Measurements from ENCODE around the gene CD28.

CD28 gene

GRCh38 chr2:203706403-203706802 is at the start of gene CD28:
TSS of gene CD28 (plus strand) at chr2:203706639. CDS start at chr2:203706697, 58 bp downstream.
- DNase-seq, result peak; percentile 50 to 72 (median 66)

- no peak for DNase-seq
These were observed 46.9 kb upstream of the CD28 start for GRCh38 chr2:203659331-203660049.

GRCh38 chr2:203660465-203660864 is 46.0 kb upstream of the CD28 start:
- DNase-seq, result no peak

GRCh38 chr2:203661279-203661908 is 45.0 kb upstream of the CD28 start:
- no peak for DNase-seq

- DNase-seq, result no peak
These were observed 44.0 kb upstream of the CD28 start for GRCh38 chr2:203662487-203662886.

- no peak for DNase-seq
These were observed 43.5 kb upstream of the CD28 start for GRCh38 chr2:203662951-203663350.

GRCh38 chr2:203664029-203664755 is 42.2 kb upstream of the CD28 start:
- DNase-seq, result no peak

GRCh38 chr2:203667838-203668237 is 38.6 kb upstream of the CD28 start:
- no peak for DNase-seq

- DNase-seq, result no peak
These were observed 36.6 kb upstream of the CD28 start for GRCh38 chr2:203669820-203670219.

- DNase-seq, result no peak
These were observed 35.5 kb upstream of the CD28 start for GRCh38 chr2:203670939-203671338.

- no peak for DNase-seq
These were observed 34.6 kb upstream of the CD28 start for GRCh38 chr2:203671876-203672275.

- DNase-seq, result no peak
These were observed 33.6 kb upstream of the CD28 start for GRCh38 chr2:203672856-203673255.

- no peak for DNase-seq
These were observed 32.5 kb upstream of the CD28 start for GRCh38 chr2:203673933-203674332.

GRCh38 chr2:203675086-203675485 is 31.4 kb upstream of the CD28 start:
- DNase-seq, result no peak

GRCh38 chr2:203678971-203679370 is 27.5 kb upstream of the CD28 start:
- DNase-seq, result no peak

- no peak for DNase-seq
These were observed 27.0 kb upstream of the CD28 start for GRCh38 chr2:203679401-203679800.

- DNase-seq, result no peak
These were observed 24.5 kb upstream of the CD28 start for GRCh38 chr2:203681978-203682377.

- DNase-seq, result no peak
These were observed 23.7 kb upstream of the CD28 start for GRCh38 chr2:203682688-203683130.

- no peak for DNase-seq
These were observed 23.0 kb upstream of the CD28 start for GRCh38 chr2:203683421-203683820.

GRCh38 chr2:203683932-203684556 is 22.4 kb upstream of the CD28 start:
- no peak for DNase-seq

- DNase-seq, result no peak
These were observed 21.3 kb upstream of the CD28 start for GRCh38 chr2:203685081-203685621.

- DNase-seq, result no peak
These were observed 20.5 kb upstream of the CD28 start for GRCh38 chr2:203685789-203686420.

GRCh38 chr2:203687165-203687564 is 19.3 kb upstream of the CD28 start:
- no peak for DNase-seq
